Thyroid gland (tissue), 4 donors: Measurements from ENCODE around the gene FBXW4.

Experiments used
- CTCF ChIP-seq, 6 experiments: fragments of 200-600 bp in 3 of 6; fragments of 450-650 bp in 3 of 6; sonication (generic) in 3 of 6; IDR thresholded peaks; one replicate each; pipeline ENCODE4 v1.5.1; 2016 to 2019; ENCODE audit warnings: antibody characterized with exemption in 6 of 6, mild to moderate bottlenecking in 2 of 6, inconsistent platforms in 1 of 6, moderate library complexity in 1 of 6
- POLR2A ChIP-seq, 2 donors: fragments of 450-650 bp; IDR thresholded peaks; one replicate each; pipeline ENCODE4 v1.6.1; 2017; ENCODE audit warnings: antibody characterized with exemption in 2 of 2, mild to moderate bottlenecking in 2 of 2, moderate library complexity in 1 of 2

GRCh38 chr10:101588879-101589278, 106.1 kb downstream of the FBXW4 start:
- TF ChIP-seq POLR2A (IDR thresholded peaks at IDR 0.05) (no peak), CTCF (IDR thresholded peaks at IDR 0.05) (no peak)
